GM12878 (cell line): ENCODE data around the gene PSMC4. TPM values are rescaled to one million over a fixed set of nuclear protein-coding genes. Genes with fewer than 3 reads are reported as not detected.

Experiments
- ASH2L ChIP-seq: fragments of 300-600, 200-600 bp; sonication (generic); IDR thresholded peaks from 2 replicates; pipeline ENCODE4 v1.6.1; 2017; ENCODE audit warnings: low read depth, mild to moderate bottlenecking, borderline replicate concordance
- CUX1 ChIP-seq: IDR thresholded peaks from 2 replicates; pipeline ENCODE4 v1.6.1; 2012; ENCODE audit warnings: improper control_type of control experiment, low read depth, low read length; ENCODE audit not compliant: insufficient replicate concordance
- FOXM1 ChIP-seq: IDR thresholded peaks from 2 replicates; pipeline ENCODE4 v1.6.1; 2012; ENCODE audit warnings: low read depth, mild to moderate bottlenecking, inconsistent platforms, low read length, moderate library complexity
- MXI1 ChIP-seq: fragments of 150-350 bp; IDR thresholded peaks from 2 replicates; pipeline ENCODE4 v1.6.1; 2011; ENCODE audit warnings: low read depth, mild to moderate bottlenecking, inconsistent platforms, low read length, improper control_type of control experiment
- ZBTB40 ChIP-seq: fragments of 450-650 bp; IDR thresholded peaks from 2 replicates; pipeline ENCODE4 v1.6.1; 2016; ENCODE audit warnings: mild to moderate bottlenecking, moderate library complexity, borderline replicate concordance
- ZNF592 ChIP-seq: fragments of 450-650 bp; IDR thresholded peaks from 2 replicates; pipeline ENCODE4 v1.6.1; 2017; ENCODE audit warnings: mild to moderate bottlenecking, moderate library complexity
- polyA plus RNA-seq, 11 experiments: library from polyadenylated mRNA; depleted of rRNA in 4 of 11; unstranded in 6 of 11; stranded (reverse) in 5 of 11; fragments of >200 nt; fragmentation: Nextera tagmentation in 4 of 11; fragmentation: Illumina TruSeq in 1 of 11; extraction: Ambion mirVana in 4 of 11; extraction: Trizol in 1 of 11; gene quantifications; 1 replicate in 1 of 11; 2 replicates in 10 of 11; pipeline versions ENCODE4 v1.2.1 to v1.2.3, GENCODE V29; 2011 to 2016; ENCODE audit warnings: inconsistent platforms in 2 of 11, missing spikeins in 2 of 11, low read depth in 1 of 11
- total RNA-seq, 4 experiments: library from RNA; depleted of rRNA in 3 of 4; stranded (reverse); fragments of >200 nt in 3 of 4; fragmentation: Illumina TruSeq in 1 of 4; extraction: Trizol in 1 of 4; gene quantifications; 2 replicates each; pipeline versions ENCODE4 v1.2.1 to v1.2.3, GENCODE V29; 2013 to 2021

The PSMC4 gene
- total and polyA plus RNA-seq, 10 of the 15 experiments (the other 5 are each of a cell fraction or from before 2014, with no cell fraction given), result 55.2 to 328 (median 127) TPM

GRCh38 chr19:39941151-39941550 is 29.8 kb upstream of the PSMC4 start (continued):
- TF ChIP-seq CUX1, result no peak
- no peak for TF ChIP-seq ASH2L
- no peak for TF ChIP-seq ZBTB40
- no peak for TF ChIP-seq FOXM1
- no peak for TF ChIP-seq MXI1
- TF ChIP-seq ZNF592, result no peak
- TF ChIP-seq, all 136 proteins: peak for 0
